Cardiac fibroblast (primary cell): ENCODE results near the gene TMEM115.
"Not testable (repeated sequence)": the region's sequence is repeated elsewhere in the genome, so short reads cannot be mapped to it uniquely, and the experiment has no call there.

Experiments used
- DNase-seq, 2 donors: peaks; one replicate each; pipeline versions ENCODE4 v3.0.0 to v3.0.0-alpha.2; 2010; ENCODE audit warnings: low read depth in 2 of 2
- H3K4me3 ChIP-seq, 2 donors: replicated peaks in 1 of 2; 1 replicate in 1 of 2; 2 replicates in 1 of 2; pipeline ENCODE4 v1.5.1; 2011; ENCODE audit warnings: low read depth in 2 of 2, low read length in 2 of 2, mild to moderate bottlenecking in 2 of 2, moderate library complexity in 1 of 2
- CTCF ChIP-seq: IDR thresholded peaks from one replicate; pipeline ENCODE4 v1.5.1; 2011; ENCODE audit warnings: low read depth, mild to moderate bottlenecking, low read length, inconsistent platforms

The TMEM115 gene

DNA sequence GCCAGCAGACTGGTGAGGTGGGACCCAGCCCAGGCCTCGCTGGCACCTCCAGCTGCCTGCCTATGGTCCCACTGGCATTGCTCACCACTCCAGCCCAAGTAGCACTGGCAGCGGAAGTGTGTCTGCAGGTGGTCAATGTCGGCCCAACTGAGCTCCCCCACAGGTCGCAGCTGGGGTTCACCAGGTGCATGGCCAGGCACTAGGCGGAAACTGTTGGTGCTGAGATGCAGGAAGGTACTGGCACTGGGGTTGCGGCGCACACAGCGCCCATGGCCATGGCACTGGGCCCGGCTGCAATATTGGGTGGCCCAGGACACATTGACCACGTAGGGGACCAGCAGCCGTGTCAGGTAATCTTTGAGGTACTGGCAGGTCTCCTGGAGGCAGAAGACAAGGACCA is 41.2 kb downstream of the TMEM115 start:
- TF ChIP-seq CTCF, result no peak
- no peak for DNase-seq
- H3K4me3 ChIP-seq, result no peak overlapping the region

DNA sequence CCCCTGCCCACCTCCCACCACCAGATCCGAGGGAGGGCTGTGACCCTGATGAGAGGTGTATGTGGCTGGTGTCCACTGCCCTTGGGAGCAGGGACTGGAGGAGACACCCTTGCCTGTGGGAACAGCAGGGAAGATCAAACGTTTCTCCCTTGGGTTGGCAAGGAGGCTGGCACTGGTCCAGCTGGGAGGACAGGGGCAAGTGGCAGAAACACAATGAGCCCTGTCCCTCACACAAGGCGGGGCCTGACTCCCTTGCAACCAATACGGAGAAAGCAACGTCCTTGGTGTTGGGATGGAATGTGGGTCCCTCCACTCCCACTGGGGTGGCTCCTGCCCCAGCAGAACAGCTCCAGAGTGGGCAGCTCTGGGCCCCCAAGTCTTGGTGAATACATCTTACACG is 42.0 kb downstream of the TMEM115 start:
- no peak for TF ChIP-seq CTCF
- DNase-seq, result no peak
- H3K4me3 ChIP-seq, result no peak overlapping the region

GRCh38 chr3:50316657-50317242 is 42.6 kb downstream of the TMEM115 start:
- no peak overlapping the region for H3K4me3 ChIP-seq
- DNase-seq, result peak in 1 of 2 donors; percentile 40
- no peak for TF ChIP-seq CTCF

- TF ChIP-seq CTCF, result no peak
- H3K4me3 ChIP-seq, result no peak overlapping the region
- no peak for DNase-seq
These were observed 44.5 kb downstream of the TMEM115 start for GRCh38 chr3:50314816-50315215.

DNA sequence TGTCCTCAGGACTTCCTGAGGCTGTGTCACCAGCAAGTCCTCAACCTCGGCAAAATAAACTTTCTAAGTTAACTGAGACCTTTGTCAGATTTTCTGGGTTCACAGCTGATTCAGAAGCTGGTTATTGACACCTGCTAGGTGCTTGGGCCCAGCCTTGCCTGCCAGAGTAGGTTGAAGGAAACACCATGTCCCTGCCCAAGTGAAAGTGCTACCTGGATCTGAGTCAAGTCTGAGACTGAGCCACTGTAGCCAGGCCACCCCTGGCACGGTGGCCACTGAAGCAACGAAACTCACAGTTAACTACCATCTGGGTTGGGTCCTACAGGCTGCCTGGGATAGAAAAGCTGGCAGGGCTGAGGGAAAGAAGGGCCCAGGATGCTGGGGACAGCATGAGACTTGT is 45.0 kb downstream of the TMEM115 start:
- no peak overlapping the region for H3K4me3 ChIP-seq
- no peak for TF ChIP-seq CTCF
- no peak for DNase-seq

- not testable (repeated sequence) for H3K4me3 ChIP-seq, DNase-seq
These were observed 47.3 kb downstream of the TMEM115 start for GRCh38 chr3:50312041-50312440.
